Right lobe of liver (tissue), 6 donors: ENCODE data around the gene ARGLU1. TPM values are rescaled to one million over a fixed set of nuclear protein-coding genes. Genes with fewer than 3 reads are reported as not detected.
"Not testable (repeated sequence)": the region's sequence is repeated elsewhere in the genome, so short reads cannot be mapped to it uniquely, and the experiment has no call there.

Experiments
- ATAC-seq, 4 donors: fragments of 200-7000 bp; cut with Tn5 transposase; one replicate each; pipeline ENCODE4 v1.9.1; 2020; ENCODE audit warnings: mild to moderate bottlenecking in 4 of 4, moderate library complexity in 4 of 4
- DNase-seq, 3 donors: peaks; one replicate each; pipeline ENCODE4 v3.0.0-alpha.2; 2020
- H3K27ac ChIP-seq, 3 donors: fragments of 200-600 bp; one replicate each; pipeline ENCODE4 v1.8.0; 2022
- H3K27me3 ChIP-seq, 2 donors: fragments of 200-600 bp; one replicate each; pipeline ENCODE4 v1.8.0; 2022
- H3K36me3 ChIP-seq, 4 donors: fragments of 200-600 bp; sonication (generic) in 1 of 4; one replicate each; pipeline versions ENCODE4 v1.5.1 to v1.8.0; 2017 to 2022; ENCODE audit warnings: control low read depth in 1 of 4
- H3K4me1 ChIP-seq, 4 donors: fragments of 200-600 bp; sonication (generic) in 1 of 4; one replicate each; pipeline versions ENCODE4 v1.5.1 to v1.8.0; 2017 to 2022; ENCODE audit warnings: control low read depth in 1 of 4
- H3K4me3 ChIP-seq, 3 donors: fragments of 200-600 bp; one replicate each; pipeline ENCODE4 v1.8.0; 2022
- H3K9me3 ChIP-seq, 4 donors: fragments of 200-600 bp; sonication (generic) in 1 of 4; one replicate each; pipeline versions ENCODE4 v1.5.1 to v1.8.0; 2017 to 2022; ENCODE audit warnings: control low read depth in 1 of 4
- POLR2A ChIP-seq: fragments of 450-650 bp; IDR thresholded peaks from one replicate; pipeline ENCODE4 v1.6.1; 2017; ENCODE audit warnings: antibody characterized with exemption, mild to moderate bottlenecking
- WGBS: methylation state at CpG from one replicate; pipeline ENCODE4 v1.1.6; 2018; ENCODE audit warnings: low coverage, low lambda C conversion rate; ENCODE audit not compliant: insufficient coverage; ENCODE audit errors: missing lambda C conversion rate; 5-methylcytosine and 5-hydroxymethylcytosine counted together
- intact Hi-C, 2 donors: fragments of 100-400 bp; cut with DNase I; formaldehyde crosslinking; loops; one replicate each; pipeline versions ENCODE4 v1.11.2 to v1.14.1; 2022
- total RNA-seq, 6 experiments: library from RNA; depleted of rRNA in 2 of 6; stranded (reverse); fragments of >200 nt in 2 of 6; fragmentation: NEBNext Ultra II Directional in 3 of 6; extraction: Animal tissue kit (Norgen Biotek cat#: 25700) in 3 of 6; gene quantifications; one replicate each; pipeline versions ENCODE4 v1.1.0 to v1.2.4, GENCODE V29; 2016 to 2023
- TF ChIP-seq, protein P1 (sequence below), 4 donors: fragments of 200-600 bp in 3 of 4; fragments of 450-650 bp in 1 of 4; IDR thresholded peaks; one replicate each; pipeline versions ENCODE4 v1.5.1 to v1.8.0; 2016 to 2022; ENCODE audit warnings: antibody characterized with exemption in 4 of 4, mild to moderate bottlenecking in 2 of 4
- donor health status: DM: no; HTN: yes; CAD: no.
- donor health status: DM: no; HTN: no; CAD: no.
- donor health status: DM: no; HTN: no; CAD: no.
- donor health status: DM: no; HTN: yes; CAD: no.
- donor health status: DM: no; HTN: yes; CAD: no.

ARGLU1 gene
- total RNA-seq, 6 experiments from 2014 or later, result 19.9 to 35.6 (median 32.0) TPM

DNA sequence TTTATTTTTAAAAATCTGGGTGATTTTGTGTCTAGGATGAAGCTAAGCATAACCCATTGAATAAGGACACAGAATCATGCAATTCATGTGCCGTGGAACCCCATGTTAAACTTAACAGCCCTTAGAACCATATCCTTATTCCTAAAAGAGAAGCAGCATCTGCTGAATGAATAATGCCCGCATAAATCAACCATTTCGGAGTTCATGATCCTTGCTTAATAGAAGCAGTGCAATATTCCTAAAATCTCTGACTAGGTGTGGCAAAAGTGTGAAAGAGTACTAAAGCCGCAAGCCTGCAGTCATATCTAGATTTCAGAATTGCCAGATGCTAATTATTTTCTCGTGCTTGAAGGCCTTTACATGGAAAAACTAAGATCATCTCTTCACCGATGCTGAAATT is 33.6 kb upstream of the ARGLU1 start:
- ATAC-seq (no peak), DNase-seq (no peak)
- Histone ChIP-seq H3K27me3 (no peaks in the 10 kb centered on the region), H3K36me3 (no peaks in the 10 kb centered on the region), H3K4me3 (no peak overlapping the region), H3K9me3 (no peaks in the 10 kb centered on the region), H3K27ac (no peak overlapping the region), H3K4me1 (no peaks in the 10 kb centered on the region)
- TF ChIP-seq, protein P1, sequence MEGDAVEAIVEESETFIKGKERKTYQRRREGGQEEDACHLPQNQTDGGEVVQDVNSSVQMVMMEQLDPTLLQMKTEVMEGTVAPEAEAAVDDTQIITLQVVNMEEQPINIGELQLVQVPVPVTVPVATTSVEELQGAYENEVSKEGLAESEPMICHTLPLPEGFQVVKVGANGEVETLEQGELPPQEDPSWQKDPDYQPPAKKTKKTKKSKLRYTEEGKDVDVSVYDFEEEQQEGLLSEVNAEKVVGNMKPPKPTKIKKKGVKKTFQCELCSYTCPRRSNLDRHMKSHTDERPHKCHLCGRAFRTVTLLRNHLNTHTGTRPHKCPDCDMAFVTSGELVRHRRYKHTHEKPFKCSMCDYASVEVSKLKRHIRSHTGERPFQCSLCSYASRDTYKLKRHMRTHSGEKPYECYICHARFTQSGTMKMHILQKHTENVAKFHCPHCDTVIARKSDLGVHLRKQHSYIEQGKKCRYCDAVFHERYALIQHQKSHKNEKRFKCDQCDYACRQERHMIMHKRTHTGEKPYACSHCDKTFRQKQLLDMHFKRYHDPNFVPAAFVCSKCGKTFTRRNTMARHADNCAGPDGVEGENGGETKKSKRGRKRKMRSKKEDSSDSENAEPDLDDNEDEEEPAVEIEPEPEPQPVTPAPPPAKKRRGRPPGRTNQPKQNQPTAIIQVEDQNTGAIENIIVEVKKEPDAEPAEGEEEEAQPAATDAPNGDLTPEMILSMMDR (IDR thresholded peaks at IDR 0.05), result no peak
- no peak for TF ChIP-seq POLR2A
- 57% methylated on average over 6 of the region's 6 CpGs for WGBS
- intact Hi-C loops, result no loop called here

DNA sequence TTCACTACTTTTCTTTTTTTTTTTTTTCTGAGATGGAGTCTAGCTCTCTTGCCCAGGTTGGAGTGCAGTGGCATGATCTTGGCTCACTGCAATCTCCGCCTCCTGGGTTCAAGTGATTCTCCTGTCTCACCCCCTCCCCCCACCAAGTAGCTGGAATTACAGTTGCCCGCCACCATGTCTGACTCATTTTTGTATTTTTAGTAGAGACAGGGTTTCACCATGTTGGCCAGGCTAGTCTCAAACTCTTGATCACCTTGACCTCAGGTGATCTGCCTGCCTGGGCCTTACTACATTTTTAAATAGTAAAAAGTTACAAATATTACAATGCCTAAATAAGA is 32.8 kb upstream of the ARGLU1 start:
- WGBS, result 42% methylated on average over 2 of the region's 2 CpGs

DNA sequence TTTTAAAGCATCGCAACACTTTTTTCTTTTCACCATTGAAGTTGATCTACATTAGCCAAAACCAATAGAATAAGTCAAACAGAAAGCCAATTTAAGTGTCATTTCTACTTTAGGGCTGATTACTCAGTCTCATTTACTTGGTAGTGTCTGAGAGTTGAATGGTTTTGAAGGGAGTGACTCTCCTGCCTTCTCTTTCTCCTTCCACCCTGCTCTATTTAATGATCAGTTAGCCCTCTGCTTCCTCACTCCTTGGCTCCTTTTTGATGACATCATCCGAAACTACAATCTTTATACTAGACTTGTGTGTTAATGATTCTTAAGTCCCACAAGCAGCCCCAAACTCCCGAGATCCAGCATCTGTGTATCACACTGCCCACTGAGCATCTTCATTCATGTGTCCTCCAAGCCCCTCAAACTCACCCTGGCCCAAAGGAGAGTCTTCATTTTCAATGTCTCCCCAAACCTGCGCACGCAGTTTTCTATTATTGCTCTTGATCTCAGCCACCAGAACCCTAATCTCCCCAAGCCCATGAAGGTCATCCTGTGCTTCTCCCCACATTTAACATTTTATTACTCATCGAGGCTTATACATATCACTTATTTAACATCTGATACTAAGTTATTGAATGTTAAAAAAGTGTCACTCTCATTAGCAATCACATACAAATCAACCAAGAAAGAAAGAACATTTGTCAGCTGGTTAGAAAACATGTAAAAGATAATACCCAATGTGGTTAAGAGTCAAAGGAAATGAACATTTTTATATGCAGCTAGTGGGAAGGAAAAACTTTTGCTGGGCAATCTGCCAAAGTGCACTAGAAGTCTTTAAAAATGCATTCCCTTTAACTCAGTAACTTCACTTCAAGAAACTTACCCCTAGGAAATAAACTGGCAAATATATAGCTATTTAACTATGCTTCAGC is 32.2 kb upstream of the ARGLU1 start:
- ATAC-seq, result no peak
- no peak overlapping the region for H3K4me3 ChIP-seq
- H3K9me3 ChIP-seq, result no peaks in the 10 kb centered on the region
- 45% methylated on average over 6 of the region's 6 CpGs for WGBS
- no peaks in the 10 kb centered on the region for H3K36me3 ChIP-seq
- H3K27ac ChIP-seq, result no peak overlapping the region
- H3K27me3 ChIP-seq, result no peaks in the 10 kb centered on the region
- intact Hi-C loops, result no loop called here
- H3K4me1 ChIP-seq, result no peaks in the 10 kb centered on the region
- DNase-seq, result no peak
- TF ChIP-seq, protein P1 (IDR thresholded peaks at IDR 0.05), result no peak
- no peak for TF ChIP-seq POLR2A

More for the DNA sequence above, 32.8 kb upstream of the ARGLU1 start:
- H3K9me3 ChIP-seq, H3K4me1 ChIP-seq, H3K27ac ChIP-seq, intact Hi-C loops, H3K36me3 ChIP-seq, H3K4me3 ChIP-seq, H3K27me3 ChIP-seq, ATAC-seq, DNase-seq: not testable (repeated sequence)

DNA sequence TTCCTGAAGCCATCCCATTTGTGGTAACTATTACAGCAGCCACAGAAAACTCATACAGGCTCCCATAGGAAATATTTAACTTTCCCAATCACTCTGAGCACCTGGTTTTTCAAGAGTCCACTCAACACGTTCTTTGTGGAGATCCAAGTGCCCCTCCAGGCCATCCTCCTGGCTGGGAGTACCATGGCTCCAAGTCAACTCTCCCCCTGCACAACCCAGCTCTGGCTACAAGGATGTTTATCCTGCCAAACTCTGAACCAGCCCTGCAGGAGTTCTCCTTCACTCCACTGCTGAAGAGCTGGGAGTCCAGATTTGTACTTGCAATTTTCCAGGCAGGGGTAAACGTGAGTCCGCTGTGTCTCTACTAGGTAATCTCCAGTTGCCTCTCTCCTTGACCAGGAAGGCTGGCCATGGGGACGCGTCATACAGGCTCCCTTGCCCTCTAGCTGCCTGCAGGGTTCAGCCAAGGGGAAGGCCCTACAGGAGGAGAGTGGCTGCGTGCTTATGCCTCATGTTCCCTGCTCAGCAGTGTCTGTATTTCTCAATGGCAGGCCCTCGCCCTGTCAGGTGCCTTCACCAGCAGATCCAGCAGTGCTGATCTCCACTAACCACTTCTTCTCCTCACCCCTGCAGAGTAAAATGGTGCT is 29.9 kb upstream of the ARGLU1 start:
- H3K27ac ChIP-seq, result no peak overlapping the region
- ATAC-seq (no peak), DNase-seq (no peak)
- H3K27me3 ChIP-seq, result no peaks in the 10 kb centered on the region
- TF ChIP-seq, protein P1 (IDR thresholded peaks at IDR 0.05), result no peak
- no peak for TF ChIP-seq POLR2A
- no peaks in the 10 kb centered on the region for H3K9me3 ChIP-seq
- no peaks in the 10 kb centered on the region for H3K36me3 ChIP-seq
- H3K4me3 ChIP-seq, result no peak overlapping the region
- intact Hi-C loops, result no loop called here
- 66% methylated on average over 5 of the region's 7 CpGs for WGBS
- no peaks in the 10 kb centered on the region for H3K4me1 ChIP-seq

DNA sequence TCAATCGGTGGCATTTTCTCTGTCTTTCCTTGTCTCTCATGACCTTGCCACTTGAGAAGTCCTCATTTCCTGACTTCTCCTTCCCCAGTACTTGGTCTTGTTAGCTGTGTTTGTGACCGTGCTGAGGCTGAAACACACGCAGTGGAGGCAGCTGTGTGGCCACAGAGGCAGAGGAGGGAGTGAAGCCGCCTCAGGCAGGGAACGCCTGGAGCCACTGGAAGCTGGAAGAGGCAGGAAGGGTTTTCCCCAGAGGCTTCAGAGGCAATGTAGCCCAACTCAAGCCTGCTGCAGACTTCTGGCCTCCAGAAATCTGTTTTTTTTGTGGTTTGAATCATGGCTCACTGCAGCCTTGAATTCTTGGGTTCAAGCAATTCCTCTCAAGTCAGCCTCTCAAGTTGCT is 29.2 kb upstream of the ARGLU1 start:
- DNase-seq, result no peak
- H3K9me3 ChIP-seq, result no peaks in the 10 kb centered on the region
- no peaks in the 10 kb centered on the region for H3K36me3 ChIP-seq
- H3K4me3 ChIP-seq, result no peak overlapping the region
- H3K27me3 ChIP-seq, result no peaks in the 10 kb centered on the region
- ATAC-seq, result no peak
- no peaks in the 10 kb centered on the region for H3K4me1 ChIP-seq
- TF ChIP-seq, protein P1 (IDR thresholded peaks at IDR 0.05), result no peak
- TF ChIP-seq POLR2A, result no peak
- no peak overlapping the region for H3K27ac ChIP-seq
- WGBS, result 65% methylated on average over 5 of the region's 5 CpGs
- intact Hi-C loops, result no loop called here
